HG02798 (cell line): ENCODE data around the gene TRAM2.

Experiments
- ATAC-seq: cut with Tn5 transposase; IDR thresholded peaks from one replicate; pipeline ENCODE4 v1.9.1; 2021; ENCODE audit warnings: mild to moderate bottlenecking; ENCODE audit not compliant: unreplicated experiment, poor library complexity

Gene TRAM2

GRCh38 chr6:52577022-52577777, at the start of gene TRAM2:
TSS of gene TRAM2 (minus strand) at chr6:52577060. CDS start at chr6:52576915, 145 bp downstream.
- ATAC-seq: peak; percentile 70

- no peak for ATAC-seq
These were observed 46.0 kb upstream of the TRAM2 start for GRCh38 chr6:52622810-52623209.

- ATAC-seq: no peak
These were observed 44.8 kb upstream of the TRAM2 start for GRCh38 chr6:52621631-52622030.

GRCh38 chr6:52620906-52621190, 44.0 kb upstream of the TRAM2 start:
- no peak for ATAC-seq

- no peak for ATAC-seq
These were observed 43.4 kb upstream of the TRAM2 start for GRCh38 chr6:52620055-52620905.

- ATAC-seq: no peak
These were observed 40.2 kb upstream of the TRAM2 start for GRCh38 chr6:52617087-52617486.

- no peak for ATAC-seq
These were observed 39.3 kb upstream of the TRAM2 start for GRCh38 chr6:52616059-52616690.

- no peak for ATAC-seq
These were observed 35.6 kb upstream of the TRAM2 start for GRCh38 chr6:52612336-52613054.

- ATAC-seq: no peak
These were observed 35.0 kb upstream of the TRAM2 start for GRCh38 chr6:52611833-52612232.

GRCh38 chr6:52610745-52611355, 34.0 kb upstream of the TRAM2 start:
- no peak for ATAC-seq

- no peak for ATAC-seq
These were observed 33.2 kb upstream of the TRAM2 start for GRCh38 chr6:52610011-52610410.

GRCh38 chr6:52605610-52606185, 28.8 kb upstream of the TRAM2 start:
- no peak for ATAC-seq

- ATAC-seq: no peak
These were observed 26.3 kb upstream of the TRAM2 start for GRCh38 chr6:52603000-52603795.

GRCh38 chr6:52598824-52599190, 21.9 kb upstream of the TRAM2 start:
- ATAC-seq: no peak

GRCh38 chr6:52598123-52598823, 21.4 kb upstream of the TRAM2 start:
- ATAC-seq: no peak

- ATAC-seq: no peak
These were observed 20.9 kb upstream of the TRAM2 start for GRCh38 chr6:52597738-52598122.

GRCh38 chr6:52596371-52597028, 19.6 kb upstream of the TRAM2 start:
- no peak for ATAC-seq

- ATAC-seq: peak; percentile 57
These were observed 18.9 kb upstream of the TRAM2 start for GRCh38 chr6:52595796-52596130.
